RWPE1 (cell line): ENCODE results near the gene FCRLA.

ENCODE experiments used
- CTCF ChIA-PET: fragments of 350-600 bp; sonication (Branson Sonifier 250); formaldehyde crosslinking; extraction: SDS; loops from one replicate; lab custom pipeline; 2021; lab: Yijun Ruan, JAX
- POLR2A ChIA-PET: fragments of 400-600 bp; formaldehyde crosslinking; extraction: SDS; loops from one replicate; lab custom pipeline; 2020; ENCODE audit warnings: antibody characterized with exemption; ENCODE audit not compliant: low non-redundant PET; lab: Yijun Ruan, JAX
- DNase-seq: peaks from one replicate; pipeline ENCODE4 v3.0.0; 2012; ENCODE audit warnings: low spot score
- H3K27ac ChIP-seq: fragments of 450-650 bp; 2 replicates; pipeline ENCODE4 v1.5.1; 2017
- CTCF ChIP-seq: fragments of 450-650 bp; conservative IDR thresholded peaks from 2 replicates; pipeline ENCODE4 v1.5.1; 2017; ENCODE audit warnings: low read depth, mild to moderate bottlenecking

FCRLA gene

GRCh38 chr1:161735837-161736236 is 28.8 kb downstream of the FCRLA start:
- POLR2A ChIA-PET, result no interaction called here
- CTCF ChIA-PET, result no interaction called here
- H3K27ac ChIP-seq, result no peak overlapping the region
- TF ChIP-seq CTCF, result no peak
- no peak for DNase-seq

DNA sequence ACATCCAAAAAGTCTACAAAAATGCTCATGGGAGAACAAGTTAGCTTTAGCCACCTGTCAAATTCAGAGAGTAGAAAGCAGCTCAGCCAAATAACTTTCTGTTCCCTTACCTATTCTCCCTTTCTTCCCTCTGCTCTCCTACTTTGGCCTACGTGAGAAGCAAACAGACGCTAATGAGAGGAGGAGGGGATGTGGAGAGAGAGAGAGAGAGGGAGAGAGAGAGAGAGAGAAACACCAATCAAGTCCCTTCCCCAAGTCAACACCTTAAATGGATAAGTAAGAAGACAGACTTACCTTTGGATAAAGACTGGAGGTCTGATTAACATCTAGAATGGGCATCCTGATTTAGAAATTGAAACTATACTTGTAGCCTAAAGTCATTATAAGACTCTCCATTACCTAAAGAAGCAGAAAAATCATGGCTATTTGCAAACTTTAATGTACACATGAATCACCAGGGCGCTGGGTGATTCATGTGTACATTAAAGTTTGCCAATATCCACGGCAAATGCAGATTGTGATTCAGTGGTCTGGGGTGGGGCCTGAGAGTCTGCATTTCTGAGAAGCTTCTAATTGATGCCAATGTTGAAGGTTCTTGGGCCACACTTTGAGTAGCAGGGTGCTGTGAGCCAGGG is 29.4 kb downstream of the FCRLA start:
- DNase-seq, result peak; percentile 36
- TF ChIP-seq CTCF, result no peak
- no peak overlapping the region for H3K27ac ChIP-seq
- ChIA-PET CTCF (interaction anchor here (1.4 kb wide), 1 partner anchor 89 kb away, joined by 5 read pairs; no protein-coding TSS in a partner anchor), POLR2A (no interaction called here)

GRCh38 chr1:161737625-161738024 is 30.6 kb downstream of the FCRLA start:
- CTCF ChIA-PET, result interaction anchor here (1.1 to 1.4 kb wide), 2 partner anchors 11 to 90 kb away, joined by 5 to 7 read pairs; no protein-coding TSS in a partner anchor
- no peak overlapping the region for H3K27ac ChIP-seq
- DNase-seq, result no peak
- no peak for TF ChIP-seq CTCF
- POLR2A ChIA-PET, result no interaction called here

DNA sequence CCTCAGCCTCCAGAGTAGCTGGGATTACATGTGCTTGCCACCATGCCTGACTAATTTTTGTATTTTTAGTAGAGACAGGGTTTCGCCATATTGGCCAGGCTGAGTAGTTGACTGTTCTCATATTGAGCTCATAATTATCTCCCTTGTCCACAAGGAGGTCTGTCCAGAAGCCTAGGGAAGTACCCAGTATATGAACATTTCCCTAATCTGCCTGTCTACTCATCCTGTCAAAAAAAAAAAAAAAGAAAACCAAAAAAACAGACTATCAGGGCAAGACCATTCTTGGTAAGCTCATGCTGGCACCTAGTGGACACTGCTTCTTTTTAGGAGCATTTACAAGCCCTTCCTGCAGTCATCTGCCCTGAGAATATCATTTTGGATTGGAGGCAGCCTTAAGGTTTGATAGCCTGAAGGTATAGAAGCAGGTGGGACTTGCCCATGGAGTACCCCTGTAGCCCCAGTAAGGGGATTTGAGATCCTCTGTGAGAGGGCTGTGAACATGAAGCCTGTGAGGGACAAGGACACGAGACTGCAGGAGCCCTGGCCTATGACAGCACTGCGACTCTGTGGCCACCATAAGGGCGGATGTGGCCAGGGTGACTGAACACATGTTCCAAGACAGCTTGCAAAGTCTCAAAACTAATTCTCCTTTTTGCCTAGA is 31.7 kb downstream of the FCRLA start:
- CTCF ChIA-PET, result interaction anchor here (0.6 to 1.6 kb wide), 6 partner anchors 9 to 264 kb away, joined by 3 to 7 read pairs (median 4); partner anchors contain the start of gene DUSP12
- peak; percentile 60 for TF ChIP-seq CTCF
- POLR2A ChIA-PET, result no interaction called here
- H3K27ac ChIP-seq, result no peak overlapping the region
- peak; percentile 45 for DNase-seq

- ChIA-PET CTCF (interaction anchor here (0.5 to 1.5 kb wide), 3 partner anchors 9 to 343 kb away, joined by 3 to 4 read pairs (median 3); partner anchors contain the start of gene DUSP12), POLR2A (no interaction called here)
- no peak overlapping the region for H3K27ac ChIP-seq
- TF ChIP-seq CTCF, result no peak
- DNase-seq, result no peak
Measured at GRCh38 chr1:161739865-161740566, 33.0 kb downstream of the FCRLA start.

GRCh38 chr1:161740921-161741320 is 33.9 kb downstream of the FCRLA start:
- DNase-seq, result no peak
- H3K27ac ChIP-seq, result no peak overlapping the region
- POLR2A ChIA-PET, result no interaction called here
- TF ChIP-seq CTCF, result no peak
- CTCF ChIA-PET, result interaction anchor here (0.5 to 1.2 kb wide), 4 partner anchors 12 to 693 kb away, joined by 3 to 5 read pairs (median 4); partner anchors contain the start of gene FCGR2A
